Stimulated activated CD4-positive, alpha-beta T cell treated with anti-CD3 and anti-CD28 coated beads, Interleukin-12 subunit alpha, Interleukin-12 subunit beta, amount 100 ng/mL, for 24 hours (primary cell): ENCODE measurements around the gene EXOC2.

Experiments
- DNase-seq, 2 experiments: peaks; one replicate each; pipeline ENCODE4 v3.0.0-alpha.2; 2020; ENCODE audit warnings: low read depth in 2 of 2

EXOC2 gene

GRCh38 chr6:692858-693722 lies at the start of gene EXOC2:
TSS of gene EXOC2 (minus strand) at chr6:693139. CDS start at chr6:637818, 55,321 bp downstream.
- DNase-seq = peak; percentile 70 to 81

GRCh38 chr6:741410-742339 lies 48.7 kb upstream of the EXOC2 start:
- DNase-seq = no peak

- no peak for DNase-seq
These were observed 43.9 kb upstream of the EXOC2 start for GRCh38 chr6:736657-737446.

GRCh38 chr6:733431-734219 lies 40.7 kb upstream of the EXOC2 start:
- DNase-seq = no peak

- DNase-seq = no peak
These were observed 39.0 kb upstream of the EXOC2 start for GRCh38 chr6:731924-732323.

GRCh38 chr6:729606-730320 lies 36.8 kb upstream of the EXOC2 start:
- DNase-seq = no peak

- no peak for DNase-seq
These were observed 34.9 kb upstream of the EXOC2 start for GRCh38 chr6:727856-728255.

- DNase-seq = no peak
These were observed 30.6 kb upstream of the EXOC2 start for GRCh38 chr6:723540-723939.

- no peak for DNase-seq
These were observed 29.7 kb upstream of the EXOC2 start for GRCh38 chr6:722608-723007.

- DNase-seq = peak; percentile 48 to 73
These were observed 29.2 kb upstream of the EXOC2 start for GRCh38 chr6:722077-722524.

- no peak for DNase-seq
These were observed 25.4 kb upstream of the EXOC2 start for GRCh38 chr6:718345-718744.

GRCh38 chr6:717135-717534 lies 24.2 kb upstream of the EXOC2 start:
- no peak for DNase-seq

- no peak for DNase-seq
These were observed 23.0 kb upstream of the EXOC2 start for GRCh38 chr6:715709-716491.

GRCh38 chr6:714100-714499 lies 21.2 kb upstream of the EXOC2 start:
- no peak for DNase-seq

GRCh38 chr6:713351-713750 lies 20.4 kb upstream of the EXOC2 start:
- DNase-seq = no peak

GRCh38 chr6:712805-713204 lies 19.9 kb upstream of the EXOC2 start:
- no peak for DNase-seq

GRCh38 chr6:711925-712324 lies 19.0 kb upstream of the EXOC2 start:
- no peak for DNase-seq

- peak; percentile 18 to 28 for DNase-seq
These were observed 17.9 kb upstream of the EXOC2 start for GRCh38 chr6:710601-711571.
